K562 (cell line): ENCODE results near the gene ERP29. TPM values are rescaled to one million over a fixed set of nuclear protein-coding genes. Genes with fewer than 3 reads are reported as not detected.

Experiments
- CHD2 ChIP-seq: IDR thresholded peaks from 2 replicates; pipeline ENCODE4 v1.6.1; 2011; ENCODE audit warnings: low read depth, low read length
- CREB5 ChIP-seq: fragments of 250-450 bp; sonication (Bioruptor Pico); IDR thresholded peaks from 2 replicates; pipeline ENCODE4 v1.5.0; 2020; ENCODE audit warnings: mild to moderate bottlenecking
- DPF2 ChIP-seq: fragments of 450-650 bp; IDR thresholded peaks from 2 replicates; pipeline ENCODE4 v1.6.1; 2016
- E2F8 ChIP-seq: fragments of 450-650 bp; IDR thresholded peaks from 2 replicates; pipeline ENCODE4 v1.7.1; 2018; ENCODE audit warnings: mild to moderate bottlenecking, low read depth; ENCODE audit not compliant: partially characterized antibody
- EWSR1 ChIP-seq: fragments of 450-650 bp; IDR thresholded peaks from 2 replicates; pipeline ENCODE4 v1.6.1; 2018; ENCODE audit warnings: borderline replicate concordance, mild to moderate bottlenecking, low read depth, moderate library complexity; ENCODE audit not compliant: partially characterized antibody
- GATAD2B ChIP-seq: fragments of 450-650 bp; IDR thresholded peaks from 2 replicates; pipeline ENCODE4 v1.6.1; 2017; ENCODE audit warnings: mild to moderate bottlenecking, borderline replicate concordance
- GTF2E2 ChIP-seq: fragments of 200-800 bp; sonication (Bioruptor generic); IDR thresholded peaks from 2 replicates; pipeline ENCODE4 v1.6.1; 2016; ENCODE audit warnings: missing genetic modification characterization, missing compliant biosample characterization
- IRF1 ChIP-seq: sonication (generic); formaldehyde crosslinking; IDR thresholded peaks from 2 replicates; pipeline ENCODE4 v1.8.0; 2022; ENCODE audit warnings: missing genetic modification reagents, mild to moderate bottlenecking, borderline replicate concordance
- NRF1 ChIP-seq, 2 experiments: fragments of 450-650 bp; IDR thresholded peaks in 1 of 2; conservative IDR thresholded peaks in 1 of 2; 2 replicates each; pipeline ENCODE4 v1.6.1; 2014; ENCODE audit warnings: mild to moderate bottlenecking in 2 of 2
- PRPF4 ChIP-seq: fragments of 200-400 bp; formaldehyde crosslinking; IDR thresholded peaks from one replicate; pipeline ENCODE4 v1.6.1; 2017; ENCODE audit warnings: low read length, low read depth, mild to moderate bottlenecking; ENCODE audit not compliant: insufficient read depth, poor library complexity, severe bottlenecking
- RBM15 ChIP-seq: fragments of 200-400 bp; formaldehyde crosslinking; IDR thresholded peaks from 2 replicates; pipeline ENCODE4 v1.6.1; 2018; ENCODE audit warnings: mild to moderate bottlenecking, low read length, moderate library complexity; ENCODE audit not compliant: insufficient read depth
- RCOR1 ChIP-seq, 2 experiments: IDR thresholded peaks; 2 replicates each; pipeline ENCODE4 v1.6.1; 2012; ENCODE audit warnings: low read depth in 2 of 2, low read length in 2 of 2, borderline replicate concordance in 1 of 2, improper control_type of control experiment in 1 of 2
- SMAD3 ChIP-seq: fragments of 450-650 bp; formaldehyde crosslinking; conservative IDR thresholded peaks from 2 replicates; pipeline ENCODE4 v1.4.0; 2020; ENCODE audit warnings: mild to moderate bottlenecking
- SNIP1 ChIP-seq: fragments of 450-650 bp; IDR thresholded peaks from 2 replicates; pipeline ENCODE4 v1.7.1; 2017; ENCODE audit warnings: low read depth, mild to moderate bottlenecking
- SRSF1 ChIP-seq: fragments of 200-400 bp; formaldehyde crosslinking; IDR thresholded peaks from 2 replicates; pipeline ENCODE4 v1.6.1; 2017; ENCODE audit warnings: mild to moderate bottlenecking, low read depth, low read length, moderate library complexity
- SRSF7 ChIP-seq: fragments of 200-400 bp; formaldehyde crosslinking; optimal IDR thresholded peaks from 2 replicates; pipeline ENCODE3; 2017; ENCODE audit warnings: mild to moderate bottlenecking, low read depth, low read length
- STAG1 ChIP-seq: sonication (generic); formaldehyde crosslinking; IDR thresholded peaks from 2 replicates; pipeline ENCODE4 v1.5.0; 2020; ENCODE audit warnings: missing genetic modification reagents, borderline replicate concordance
- TCF15 ChIP-seq: fragments of 250-450 bp; sonication (Bioruptor Pico); IDR thresholded peaks from 2 replicates; pipeline ENCODE4 v1.8.0; 2022; ENCODE audit warnings: moderate library complexity, mild to moderate bottlenecking, inconsistent platforms
- ZFPM2 ChIP-seq: fragments of 250-450 bp; sonication (Bioruptor Pico); IDR thresholded peaks from 2 replicates; pipeline ENCODE4 v1.5.1; 2022; ENCODE audit warnings: mild to moderate bottlenecking
- ZNF121 ChIP-seq: sonication (generic); formaldehyde crosslinking; conservative IDR thresholded peaks from 2 replicates; pipeline ENCODE4 v1.8.0; 2022; ENCODE audit warnings: missing genetic modification reagents
- ZNF175 ChIP-seq: fragments of 200-800 bp; sonication (Bioruptor generic); IDR thresholded peaks from 2 replicates; pipeline ENCODE4 v1.6.1; 2016; ENCODE audit warnings: low read depth, mild to moderate bottlenecking, missing genetic modification characterization, missing compliant biosample characterization
- ZNF23 ChIP-seq: fragments of 250-450 bp; sonication (Bioruptor Pico); IDR thresholded peaks from 2 replicates; pipeline ENCODE4 v1.4.0; 2020; ENCODE audit warnings: mild to moderate bottlenecking
- ZNF551 ChIP-seq: fragments of 250-450 bp; sonication (Bioruptor Pico); IDR thresholded peaks from 2 replicates; pipeline ENCODE4 v1.5.0; 2021; ENCODE audit warnings: mild to moderate bottlenecking, moderate library complexity
- polyA plus RNA-seq, 8 experiments: library from polyadenylated mRNA; depleted of rRNA in 4 of 8; stranded (reverse) in 5 of 8; unstranded in 3 of 8; fragments of >200 nt; fragmentation: Nextera tagmentation in 2 of 8; fragmentation: Illumina TruSeq in 1 of 8; extraction: Ambion mirVana in 2 of 8; extraction: Trizol in 1 of 8; gene quantifications; 2 replicates each; pipeline versions ENCODE4 v1.2.1 to v1.2.3, GENCODE V29; 2011 to 2014; ENCODE audit warnings: inconsistent platforms in 1 of 8, missing spikeins in 1 of 8
- total RNA-seq, 7 experiments: library from RNA; depleted of rRNA in 6 of 7; stranded (reverse); fragments of >200 nt in 6 of 7; fragmentation: Illumina TruSeq in 2 of 7; extraction: Trizol in 2 of 7; gene quantifications; 2 replicates each; pipeline versions ENCODE4 v1.2.1 to v1.2.3, GENCODE V29; 2011 to 2021; ENCODE audit warnings: low replicate concordance in 1 of 7

The ERP29 gene
- total and polyA plus RNA-seq, 9 of the 15 experiments (the other 6 are each of a cell fraction or from before 2014, with no cell fraction given): 42.4 to 146 (median 111) TPM

GRCh38 chr12:112013601-112014402 lies 576 bp downstream of the ERP29 start (continued):
- TF ChIP-seq E2F8 (no peak), RCOR1 (IDR thresholded peaks at IDR 0.05; ENCODE audit: borderline replicate concordance in 1 of 2, low read depth in 2 of 2, low read length in 2 of 2) (peak in 1 of 2 experiments; percentile 45; a peak in 1 of 4 replicates), CHD2 (no peak), GTF2E2 (peak; percentile 66; the same call in 1 of the 2 replicates), DPF2 (no peak), ZNF121 (CRISPR knock-in tag) (no peak), IRF1 (CRISPR knock-in tag) (no peak), SNIP1 (no peak; the same call in 1 of the 2 replicates), NRF1 (conservative IDR thresholded peaks at IDR 0.05 in 1 of 2, IDR thresholded peaks at IDR 0.05 in 1 of 2) (peak; percentile 81 to 83), CREB5 (CRISPR knock-in tag) (no peak), EWSR1 (no peak), ZNF175 (CRISPR knock-in tag) (no peak), STAG1 (CRISPR knock-in tag) (no peak), SRSF1 (no peak), PRPF4 (peak; percentile 70), SMAD3 (CRISPR knock-in tag) (no peak), RBM15 (no peak), GATAD2B (0 out of 2 replicates have a peak, but pooled peaks have one; percentile 21), TCF15 (CRISPR knock-in tag) (no peak), ZNF551 (no peak), SRSF7 (no peak), ZNF23 (CRISPR knock-in tag) (0 out of 2 replicates have a peak, but pooled peaks have one; percentile 44), ZFPM2 (CRISPR knock-in tag) (no peak)
